GM12878 (cell line): ENCODE data around the gene FRMPD2. TPM values are rescaled to one million over a fixed set of nuclear protein-coding genes. Genes with fewer than 3 reads are reported as not detected.

ENCODE experiments used
- ATAC-seq: fragments of 200-7000 bp; cut with Tn5 transposase; 3 replicates; pipeline ENCODE4 v1.9.1; 2020; ENCODE audit warnings: mild to moderate bottlenecking, moderate library complexity
- BruUV-seq: library from RNA; stranded (reverse); fragments of 400-500 nt; replicated peaks from 2 replicates; lab custom pipeline; 2021; lab: Mats Ljungman, UMichigan
- CTCF ChIA-PET: fragments of 300-600 bp; sonication (Branson Sonifier 250); formaldehyde crosslinking; extraction: SDS; loops from one replicate; lab custom pipeline; 2021; ENCODE audit warnings: inconsistent platforms; lab: Yijun Ruan, JAX
- POLR2A ChIA-PET: fragments of 350-600 bp; formaldehyde crosslinking; extraction: SDS; loops from one replicate; lab custom pipeline; 2021; ENCODE audit warnings: inconsistent platforms; lab: Charles Lee
- RAD21 ChIA-PET: fragments of 300-600 bp; sonication (Branson Sonifier 250); formaldehyde crosslinking; loops from one replicate; lab custom pipeline; 2023; ENCODE audit warnings: antibody characterized with exemption; ENCODE audit not compliant: unreplicated experiment; lab: Charles Lee
- SMC1A ChIA-PET: fragments of 300-600 bp; sonication (Branson Sonifier 250); formaldehyde crosslinking; loops from one replicate; lab custom pipeline; 2023; ENCODE audit not compliant: unreplicated experiment, uncharacterized antibody; lab: Charles Lee
- DNase-seq: peaks from one replicate; pipeline ENCODE4 v3.0.0-alpha.2; 2011; ENCODE audit warnings: low read depth, low spot score
- FAIRE-seq: peaks from 3 replicates; lab custom pipeline; 2011; peaks lifted over from hg19 to GRCh38; lab: Jason Lieb, UNC
- H2AFZ ChIP-seq: 2 replicates; pipeline ENCODE4 v1.6.0; 2011; ENCODE audit warnings: low read depth, low read length, control low read depth; ENCODE audit not compliant: control insufficient read depth
- H3K27ac ChIP-seq: 2 replicates; pipeline ENCODE4 v1.5.1; 2011; ENCODE audit warnings: control low read depth; ENCODE audit not compliant: control insufficient read depth, insufficient read depth
- H3K27me3 ChIP-seq, 2 experiments: replicated peaks in 1 of 2; 2 replicates each; pipeline versions ENCODE4 v1.6.0 to v1.6.1; 2011; ENCODE audit warnings: low read length in 1 of 2; ENCODE audit not compliant: control insufficient read depth in 2 of 2, insufficient read depth in 2 of 2
- H3K36me3 ChIP-seq, 2 experiments: 2 replicates each; pipeline ENCODE4 v1.5.1; 2011; ENCODE audit warnings: low read length in 1 of 2; ENCODE audit not compliant: control insufficient read depth in 2 of 2, insufficient read depth in 2 of 2
- H3K4me1 ChIP-seq: 2 replicates; pipeline ENCODE4 v1.6.1; 2011; ENCODE audit warnings: mild to moderate bottlenecking, low read length, moderate library complexity, mixed read lengths; ENCODE audit not compliant: control insufficient read depth, insufficient read depth
- H3K4me2 ChIP-seq: 2 replicates; pipeline ENCODE4 v1.6.0; 2011; ENCODE audit warnings: control low read depth; ENCODE audit not compliant: control insufficient read depth, insufficient read depth
- H3K4me3 ChIP-seq: fragments of 200-600 bp; sonication (generic); 2 replicates; pipeline ENCODE4 v1.5.1; 2016
- H3K79me2 ChIP-seq: 2 replicates; pipeline ENCODE4 v1.6.0; 2011; ENCODE audit warnings: low read length; ENCODE audit not compliant: control insufficient read depth, insufficient read depth
- H3K9ac ChIP-seq: 2 replicates; pipeline ENCODE4 v1.8.0; 2011; ENCODE audit warnings: low read length, control low read depth, mixed read lengths; ENCODE audit not compliant: control insufficient read depth, insufficient read depth
- H3K9me3 ChIP-seq: replicated peaks from 3 replicates; pipeline ENCODE4 v1.5.1; 2011; ENCODE audit warnings: mild to moderate bottlenecking, low read length; ENCODE audit not compliant: control insufficient read depth, insufficient read depth
- H4K20me1 ChIP-seq: 2 replicates; pipeline ENCODE4 v1.6.0; 2011; ENCODE audit not compliant: control insufficient read depth, insufficient read depth
- CHD4 ChIP-seq: fragments of 200-600 bp; sonication (generic); IDR thresholded peaks from 2 replicates; pipeline ENCODE4 v1.6.1; 2016; ENCODE audit warnings: mild to moderate bottlenecking
- EZH2 ChIP-seq: IDR thresholded peaks from 2 replicates; pipeline ENCODE4 v1.6.1; 2012; ENCODE audit warnings: low read depth, mild to moderate bottlenecking, control low read depth, inconsistent platforms, low read length, borderline replicate concordance; ENCODE audit not compliant: control insufficient read depth
- NFYB ChIP-seq: IDR thresholded peaks from 2 replicates; pipeline ENCODE4 v1.6.1; 2011; ENCODE audit warnings: low read depth, mild to moderate bottlenecking, low read length, improper control_type of control experiment, moderate library complexity; ENCODE audit not compliant: insufficient read depth
- POLR2AphosphoS2 ChIP-seq: IDR thresholded peaks from 2 replicates; pipeline ENCODE4 v1.6.1; 2011; ENCODE audit warnings: low read depth, mild to moderate bottlenecking, low read length, improper control_type of control experiment, moderate library complexity
- ZSCAN29 ChIP-seq: fragments of 450-650 bp; IDR thresholded peaks from 2 replicates; pipeline ENCODE4 v1.6.1; 2017; ENCODE audit warnings: mild to moderate bottlenecking, moderate library complexity
- in situ Hi-C: fragments of 300-500 bp; cut with MboI; formaldehyde crosslinking; loops from 9 replicates; pipeline ENCODE4 v1.14.3; 2018; ENCODE audit warnings: mixed read lengths
- intact Hi-C: fragments of 100-400 bp; cut with micrococcal nuclease; formaldehyde crosslinking; loops from one replicate; pipeline ENCODE4 v1.14.2; 2022; ENCODE audit not compliant: unreplicated experiment
- polyA plus RNA-seq, 11 experiments: library from polyadenylated mRNA; depleted of rRNA in 4 of 11; unstranded in 6 of 11; stranded (reverse) in 5 of 11; fragments of >200 nt; fragmentation: Nextera tagmentation in 4 of 11; fragmentation: Illumina TruSeq in 1 of 11; extraction: Ambion mirVana in 4 of 11; extraction: Trizol in 1 of 11; gene quantifications; 1 replicate in 1 of 11; 2 replicates in 10 of 11; pipeline versions ENCODE4 v1.2.1 to v1.2.3, GENCODE V29; 2011 to 2016; ENCODE audit warnings: inconsistent platforms in 2 of 11, missing spikeins in 2 of 11, low read depth in 1 of 11
- total RNA-seq, 4 experiments: library from RNA; depleted of rRNA in 3 of 4; stranded (reverse); fragments of >200 nt in 3 of 4; fragmentation: Illumina TruSeq in 1 of 4; extraction: Trizol in 1 of 4; gene quantifications; 2 replicates each; pipeline versions ENCODE4 v1.2.1 to v1.2.3, GENCODE V29; 2013 to 2021
- TF ChIP-seq, protein P1 (sequence below): fragments of 450-650 bp; IDR thresholded peaks from 2 replicates; pipeline ENCODE4 v1.6.1; 2017; ENCODE audit warnings: low read depth, mild to moderate bottlenecking, moderate library complexity
- TF ChIP-seq, protein P2 (sequence below): IDR thresholded peaks from 2 replicates; pipeline ENCODE4 v1.6.1; 2012; ENCODE audit warnings: low read depth, low read length, improper control_type of control experiment
- TF ChIP-seq, protein P3 (sequence below): IDR thresholded peaks from 2 replicates; pipeline ENCODE4 v1.6.1; 2012; ENCODE audit warnings: mild to moderate bottlenecking, low read depth, low read length

Gene FRMPD2
- total and polyA plus RNA-seq, 10 of the 15 experiments (the other 5 are each of a cell fraction or from before 2014, with no cell fraction given): 0.38 to 5.7 (median 1.4) TPM

DNA sequence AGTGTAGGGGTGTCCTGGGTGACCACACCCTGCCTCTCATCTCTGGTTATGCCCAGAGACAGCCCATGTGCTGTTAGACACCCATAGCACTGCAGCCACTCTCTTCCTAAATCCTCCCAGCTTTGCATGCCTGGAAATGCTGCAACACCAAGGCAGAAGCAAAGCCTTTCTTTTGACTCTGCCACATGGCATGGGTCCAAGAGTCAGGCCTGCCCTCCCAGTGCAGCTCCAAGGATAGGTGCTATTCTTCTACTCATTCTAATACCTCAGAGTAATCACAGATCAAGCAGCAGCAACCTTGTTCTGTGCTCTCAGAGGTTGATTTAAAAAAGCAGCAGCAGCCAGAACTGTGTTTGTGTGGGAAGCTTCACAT, 23.4 kb downstream of the FRMPD2 start:
- POLR2A ChIA-PET: no interaction called here
- Histone ChIP-seq H3K79me2 (no peaks in the 10 kb centered on the region), H3K27ac (no peak overlapping the region), H3K27me3 (no peaks in the 10 kb centered on the region), H3K9me3 (no peaks in the 10 kb centered on the region; the same call in 2 of the 3 replicates), H3K4me1 (peaks cover 7% of the 10 kb centered on the region; the same call in 1 of the 2 replicates), H3K36me3 (no peaks in the 10 kb centered on the region), H2AFZ (no peak overlapping the region), H3K4me3 (no peak overlapping the region), H3K9ac (no peak overlapping the region), H3K4me2 (no peak overlapping the region), H4K20me1 (no peaks in the 10 kb centered on the region)
- FAIRE-seq (no peak), ATAC-seq (peak; percentile 44), DNase-seq (no peak)
- RAD21 ChIA-PET: interaction anchor here (0.7 to 1.0 kb wide), 2 partner anchors 20 to 61 kb away, joined by 3 read pairs; no protein-coding TSS in a partner anchor
- no TSS peak for BruUV-seq
- CTCF ChIA-PET: interaction anchor here (1.4 kb wide), 1 partner anchor 12 kb away, joined by 4 read pairs; no protein-coding TSS in a partner anchor
- intact Hi-C loops: no loop called here
- SMC1A ChIA-PET: interaction anchor here (1.2 kb wide), 1 partner anchor 9 kb away, joined by 3 read pairs; no protein-coding TSS in a partner anchor
- no peak for TF ChIP-seq ZSCAN29
- no peak for TF ChIP-seq NFYB
- TF ChIP-seq, protein P1, sequence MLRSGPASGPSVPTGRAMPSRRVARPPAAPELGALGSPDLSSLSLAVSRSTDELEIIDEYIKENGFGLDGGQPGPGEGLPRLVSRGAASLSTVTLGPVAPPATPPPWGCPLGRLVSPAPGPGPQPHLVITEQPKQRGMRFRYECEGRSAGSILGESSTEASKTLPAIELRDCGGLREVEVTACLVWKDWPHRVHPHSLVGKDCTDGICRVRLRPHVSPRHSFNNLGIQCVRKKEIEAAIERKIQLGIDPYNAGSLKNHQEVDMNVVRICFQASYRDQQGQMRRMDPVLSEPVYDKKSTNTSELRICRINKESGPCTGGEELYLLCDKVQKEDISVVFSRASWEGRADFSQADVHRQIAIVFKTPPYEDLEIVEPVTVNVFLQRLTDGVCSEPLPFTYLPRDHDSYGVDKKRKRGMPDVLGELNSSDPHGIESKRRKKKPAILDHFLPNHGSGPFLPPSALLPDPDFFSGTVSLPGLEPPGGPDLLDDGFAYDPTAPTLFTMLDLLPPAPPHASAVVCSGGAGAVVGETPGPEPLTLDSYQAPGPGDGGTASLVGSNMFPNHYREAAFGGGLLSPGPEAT: no peak
- TF ChIP-seq, protein P2, sequence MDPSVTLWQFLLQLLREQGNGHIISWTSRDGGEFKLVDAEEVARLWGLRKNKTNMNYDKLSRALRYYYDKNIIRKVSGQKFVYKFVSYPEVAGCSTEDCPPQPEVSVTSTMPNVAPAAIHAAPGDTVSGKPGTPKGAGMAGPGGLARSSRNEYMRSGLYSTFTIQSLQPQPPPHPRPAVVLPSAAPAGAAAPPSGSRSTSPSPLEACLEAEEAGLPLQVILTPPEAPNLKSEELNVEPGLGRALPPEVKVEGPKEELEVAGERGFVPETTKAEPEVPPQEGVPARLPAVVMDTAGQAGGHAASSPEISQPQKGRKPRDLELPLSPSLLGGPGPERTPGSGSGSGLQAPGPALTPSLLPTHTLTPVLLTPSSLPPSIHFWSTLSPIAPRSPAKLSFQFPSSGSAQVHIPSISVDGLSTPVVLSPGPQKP: no peak
- no peak for TF ChIP-seq CHD4
- no peak for TF ChIP-seq EZH2
- no peak for TF ChIP-seq POLR2AphosphoS2
- TF ChIP-seq, protein P3, sequence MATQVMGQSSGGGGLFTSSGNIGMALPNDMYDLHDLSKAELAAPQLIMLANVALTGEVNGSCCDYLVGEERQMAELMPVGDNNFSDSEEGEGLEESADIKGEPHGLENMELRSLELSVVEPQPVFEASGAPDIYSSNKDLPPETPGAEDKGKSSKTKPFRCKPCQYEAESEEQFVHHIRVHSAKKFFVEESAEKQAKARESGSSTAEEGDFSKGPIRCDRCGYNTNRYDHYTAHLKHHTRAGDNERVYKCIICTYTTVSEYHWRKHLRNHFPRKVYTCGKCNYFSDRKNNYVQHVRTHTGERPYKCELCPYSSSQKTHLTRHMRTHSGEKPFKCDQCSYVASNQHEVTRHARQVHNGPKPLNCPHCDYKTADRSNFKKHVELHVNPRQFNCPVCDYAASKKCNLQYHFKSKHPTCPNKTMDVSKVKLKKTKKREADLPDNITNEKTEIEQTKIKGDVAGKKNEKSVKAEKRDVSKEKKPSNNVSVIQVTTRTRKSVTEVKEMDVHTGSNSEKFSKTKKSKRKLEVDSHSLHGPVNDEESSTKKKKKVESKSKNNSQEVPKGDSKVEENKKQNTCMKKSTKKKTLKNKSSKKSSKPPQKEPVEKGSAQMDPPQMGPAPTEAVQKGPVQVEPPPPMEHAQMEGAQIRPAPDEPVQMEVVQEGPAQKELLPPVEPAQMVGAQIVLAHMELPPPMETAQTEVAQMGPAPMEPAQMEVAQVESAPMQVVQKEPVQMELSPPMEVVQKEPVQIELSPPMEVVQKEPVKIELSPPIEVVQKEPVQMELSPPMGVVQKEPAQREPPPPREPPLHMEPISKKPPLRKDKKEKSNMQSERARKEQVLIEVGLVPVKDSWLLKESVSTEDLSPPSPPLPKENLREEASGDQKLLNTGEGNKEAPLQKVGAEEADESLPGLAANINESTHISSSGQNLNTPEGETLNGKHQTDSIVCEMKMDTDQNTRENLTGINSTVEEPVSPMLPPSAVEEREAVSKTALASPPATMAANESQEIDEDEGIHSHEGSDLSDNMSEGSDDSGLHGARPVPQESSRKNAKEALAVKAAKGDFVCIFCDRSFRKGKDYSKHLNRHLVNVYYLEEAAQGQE: no peak
- in situ Hi-C loops: no loop called here
